Muscle layer of duodenum (tissue), 2 donors: Measurements from ENCODE around the gene FHOD1.

Experiments
- H3K27ac ChIP-seq: one replicate; pipeline ENCODE4 v1.7.0; 2013; ENCODE audit warnings: mild to moderate bottlenecking, low read length
- H3K27me3 ChIP-seq: one replicate; pipeline ENCODE4 v1.7.0; 2013; ENCODE audit warnings: low read depth, mild to moderate bottlenecking, control low read depth, low read length
- H3K36me3 ChIP-seq, 2 donors: one replicate each; pipeline ENCODE4 v1.7.0; 2013; ENCODE audit warnings: low read length in 2 of 2, control low read depth in 1 of 2, mild to moderate bottlenecking in 1 of 2; ENCODE audit not compliant: insufficient read depth in 2 of 2, control insufficient read depth in 1 of 2
- H3K4me1 ChIP-seq, 2 donors: one replicate each; pipeline ENCODE4 v1.7.0; 2013; ENCODE audit warnings: low read length in 2 of 2, mild to moderate bottlenecking in 2 of 2, control low read depth in 1 of 2, moderate library complexity in 1 of 2; ENCODE audit not compliant: insufficient read depth in 2 of 2, control insufficient read depth in 1 of 2
- H3K4me3 ChIP-seq, 2 donors: one replicate each; pipeline ENCODE4 v1.7.0; 2013; ENCODE audit warnings: low read length in 2 of 2, low read depth in 1 of 2, mild to moderate bottlenecking in 1 of 2
- H3K9me3 ChIP-seq, 2 donors: one replicate each; pipeline ENCODE4 v1.7.0; 2013; ENCODE audit warnings: low read length in 2 of 2, control low read depth in 1 of 2, mild to moderate bottlenecking in 1 of 2; ENCODE audit not compliant: control insufficient read depth in 1 of 2
- donor health status: healthy.

The FHOD1 gene

GRCh38 chr16:67257486-67258160, 10.3 kb upstream of the FHOD1 start:
- H3K4me3 ChIP-seq = no peak overlapping the region
- no peak overlapping the region for H3K27ac ChIP-seq
- no peaks in the 10 kb centered on the region for H3K9me3 ChIP-seq
- no peaks in the 10 kb centered on the region for H3K27me3 ChIP-seq
- H3K36me3 ChIP-seq = no peaks in the 10 kb centered on the region
- H3K4me1 ChIP-seq = no peaks in the 10 kb centered on the region

DNA sequence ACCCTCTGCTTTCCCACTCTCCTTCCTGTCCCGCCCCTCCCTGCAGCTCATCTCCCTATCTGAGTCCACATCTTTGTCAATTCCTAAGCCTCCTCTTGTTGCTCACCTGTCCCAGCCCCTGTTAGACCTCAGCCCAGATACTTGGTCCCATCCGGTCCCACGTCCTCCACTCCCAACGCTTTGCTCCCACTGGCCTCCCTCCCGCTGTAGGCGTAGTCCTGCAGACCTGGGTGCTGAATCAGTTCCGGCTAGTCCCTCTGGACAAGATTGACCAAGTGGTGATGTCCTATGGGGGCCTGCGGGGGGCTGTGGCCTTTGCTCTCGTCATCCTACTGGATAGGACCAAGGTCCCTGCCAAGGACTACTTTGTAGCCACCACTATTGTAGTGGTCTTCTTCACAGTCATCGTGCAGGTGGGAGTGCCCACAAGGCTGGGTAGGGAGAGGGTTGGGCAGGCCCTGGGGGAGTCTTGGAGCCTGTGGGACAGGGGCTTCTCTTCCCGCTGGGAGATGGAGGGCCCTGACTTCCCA, 9.5 kb upstream of the FHOD1 start:
- Histone ChIP-seq H3K27me3 (no peaks in the 10 kb centered on the region), H3K4me3 (no peak overlapping the region), H3K9me3 (no peaks in the 10 kb centered on the region), H3K4me1 (no peaks in the 10 kb centered on the region), H3K27ac (no peak overlapping the region), H3K36me3 (no peaks in the 10 kb centered on the region)

DNA sequence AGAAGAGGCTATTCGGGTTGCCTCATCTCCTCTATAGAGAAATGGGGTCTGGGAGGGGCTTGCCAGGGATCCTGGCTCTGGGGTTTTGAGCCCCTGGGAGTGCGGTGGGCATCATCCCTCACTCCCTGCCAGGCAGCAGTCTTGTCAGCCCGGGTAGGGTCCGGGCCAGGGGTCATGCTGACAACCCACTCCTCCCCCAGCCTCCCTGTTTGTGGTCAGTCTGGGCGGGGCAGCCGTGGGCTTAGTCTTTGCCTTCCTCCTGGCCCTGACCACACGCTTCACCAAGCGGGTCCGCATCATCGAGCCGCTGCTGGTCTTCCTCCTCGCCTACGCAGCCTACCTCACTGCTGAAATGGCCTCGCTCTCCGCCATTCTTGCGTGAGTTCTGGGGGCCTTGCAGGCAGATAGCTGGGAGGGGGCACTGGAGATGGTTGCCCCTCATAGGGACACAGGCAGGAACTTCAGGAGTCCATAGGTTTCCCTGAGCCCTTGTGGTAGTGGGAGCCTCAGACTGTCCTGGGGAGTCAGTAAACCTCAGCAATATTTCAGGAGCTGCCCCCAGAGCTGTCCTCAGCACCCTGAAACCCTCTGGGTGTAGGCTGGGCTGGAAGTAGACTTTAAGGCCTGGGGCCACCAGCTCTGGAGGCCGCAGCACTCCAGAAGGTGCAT, 8.4 kb upstream of the FHOD1 start:
- Histone ChIP-seq H3K27me3 (no peaks in the 10 kb centered on the region), H3K4me3 (no peak overlapping the region), H3K27ac (no peak overlapping the region), H3K4me1 (no peaks in the 10 kb centered on the region), H3K36me3 (no peaks in the 10 kb centered on the region), H3K9me3 (no peaks in the 10 kb centered on the region)

DNA sequence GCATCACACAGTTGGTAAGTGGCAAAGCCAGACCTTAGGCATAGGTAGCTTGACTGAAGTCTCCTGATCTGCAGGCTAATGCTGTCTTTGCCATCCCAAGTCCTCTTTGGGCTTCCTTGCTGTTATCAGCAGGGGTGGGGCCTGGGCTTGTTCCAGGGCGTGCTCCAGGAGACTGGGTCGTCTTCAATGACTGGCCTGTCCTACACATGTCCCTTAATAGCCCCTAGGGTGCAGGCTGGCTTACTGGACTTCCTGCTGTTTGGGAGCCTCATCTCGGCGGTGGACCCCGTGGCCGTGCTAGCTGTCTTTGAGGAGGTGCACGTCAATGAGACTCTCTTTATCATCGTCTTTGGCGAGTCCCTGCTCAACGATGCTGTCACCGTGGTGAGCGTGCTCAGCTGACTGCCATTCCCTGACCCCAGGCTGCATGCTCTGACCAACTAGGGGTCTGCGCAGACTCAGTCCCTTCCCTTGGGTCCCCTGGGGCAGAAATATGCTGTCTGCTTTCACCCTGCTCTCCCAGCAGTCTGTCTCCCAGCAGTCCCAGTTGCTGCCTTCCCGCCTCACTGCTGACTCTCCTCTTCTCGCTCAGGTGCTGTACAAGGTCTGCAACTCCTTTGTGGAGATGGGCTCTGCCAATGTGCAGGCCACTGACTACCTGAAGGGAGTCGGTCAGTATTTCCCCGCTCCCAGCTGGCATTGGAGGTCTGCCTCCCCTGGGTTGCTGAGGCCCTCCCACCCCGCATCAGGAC, 7.7 kb upstream of the FHOD1 start:
- Histone ChIP-seq H3K27me3 (no peaks in the 10 kb centered on the region), H3K4me3 (no peak overlapping the region), H3K27ac (no peak overlapping the region), H3K4me1 (no peaks in the 10 kb centered on the region), H3K9me3 (no peaks in the 10 kb centered on the region), H3K36me3 (no peaks in the 10 kb centered on the region)

- peaks cover 3 to 15% of the 10 kb centered on the region in 2 donors for H3K4me1 ChIP-seq
- no peaks in the 10 kb centered on the region for H3K36me3 ChIP-seq
- no peaks in the 10 kb centered on the region for H3K9me3 ChIP-seq
- peaks cover 9% of the 10 kb centered on the region for H3K27me3 ChIP-seq
- no peak overlapping the region for H3K27ac ChIP-seq
- no peak overlapping the region for H3K4me3 ChIP-seq
These were observed 5.6 kb upstream of the FHOD1 start for GRCh38 chr16:67252609-67253497.

- Histone ChIP-seq H3K4me3 (no peak overlapping the region), H3K36me3 (no peaks in the 10 kb centered on the region), H3K4me1 (peaks cover 9 to 30% of the 10 kb centered on the region in 2 donors), H3K27ac (no peak overlapping the region), H3K9me3 (no peaks in the 10 kb centered on the region), H3K27me3 (peaks cover 9% of the 10 kb centered on the region)
These were observed 2.7 kb upstream of the FHOD1 start for GRCh38 chr16:67250045-67250327.

GRCh38 chr16:67249178-67250044, 2.1 kb upstream of the FHOD1 start:
- Histone ChIP-seq H3K4me3 (peak overlapping the region; percentile 26 to 91), H3K27ac (no peak overlapping the region), H3K9me3 (no peaks in the 10 kb centered on the region), H3K27me3 (peaks cover 9% of the 10 kb centered on the region), H3K36me3 (peaks cover 0 to 3% of the 10 kb centered on the region in 2 donors), H3K4me1 (peaks cover 15 to 33% of the 10 kb centered on the region in 2 donors)

GRCh38 chr16:67248401-67249177, 1.3 kb upstream of the FHOD1 start, which contains the start of gene SLC9A5:
TSS of gene SLC9A5 (plus strand) at chr16:67248979. CDS start at chr16:67249015, 36 bp downstream.
- H3K27ac ChIP-seq = no peak within 1 kb of the TSS
- peaks cover 9% of the 10 kb centered on the region for H3K27me3 ChIP-seq
- peak within 1 kb of the TSS; percentile 77 to 91 for H3K4me3 ChIP-seq
- no peaks in the 10 kb centered on the region for H3K9me3 ChIP-seq
- H3K36me3 ChIP-seq = peaks cover 0 to 3% of the 10 kb centered on the region in 2 donors
- H3K4me1 ChIP-seq = peaks cover 15 to 38% of the 10 kb centered on the region in 2 donors

GRCh38 chr16:67248073-67248400, 756 bp upstream of the FHOD1 start:
- peaks cover 9% of the 10 kb centered on the region for H3K27me3 ChIP-seq
- H3K4me3 ChIP-seq = peak overlapping the region; percentile 77 to 91
- H3K36me3 ChIP-seq = peaks cover 0 to 3% of the 10 kb centered on the region in 2 donors
- H3K27ac ChIP-seq = no peak overlapping the region
- peaks cover 15 to 38% of the 10 kb centered on the region in 2 donors for H3K4me1 ChIP-seq
- no peaks in the 10 kb centered on the region for H3K9me3 ChIP-seq
